Erythroblast (primary cell): ENCODE data around the gene FGF14.

Experiments used
- GATA1 ChIP-seq: IDR thresholded peaks from 2 replicates; pipeline ENCODE4 v1.6.1; 2011; ENCODE audit warnings: low read depth, mild to moderate bottlenecking, control low read depth, low read length, moderate library complexity
- POLR2A ChIP-seq: IDR thresholded peaks from 2 replicates; pipeline ENCODE4 v1.6.1; 2011; ENCODE audit warnings: mild to moderate bottlenecking, low read length

DNA sequence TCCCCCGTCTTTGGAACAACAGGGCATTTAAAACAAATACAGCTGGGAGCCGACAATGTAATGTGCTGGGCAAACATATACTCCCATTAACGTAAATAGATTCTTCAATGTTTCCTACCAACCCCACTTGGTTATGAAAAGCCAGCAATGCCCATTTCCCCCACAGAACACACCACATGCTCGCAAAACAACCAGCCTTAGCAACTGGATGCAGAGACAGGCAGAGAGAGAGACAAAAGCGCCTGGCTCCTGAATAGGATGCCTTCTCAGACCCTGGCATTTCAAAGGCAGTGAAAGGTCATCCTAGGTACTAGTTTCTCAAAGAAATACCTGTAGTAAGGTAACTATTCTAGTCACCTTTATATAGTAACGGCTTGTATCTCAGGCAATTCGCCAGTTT is 486.5 kb downstream of the FGF14 start:
- TF ChIP-seq POLR2A (no peak), GATA1 (no peak)
